H1 (cell line): ENCODE data around the gene C3orf80.

ENCODE experiments used
- CEBPB ChIP-seq: IDR thresholded peaks from 2 replicates; pipeline ENCODE4 v1.6.1; 2012; ENCODE audit warnings: low read depth, low read length
- E2F6 ChIP-seq: IDR thresholded peaks from 2 replicates; pipeline ENCODE4 v1.6.1; 2012; ENCODE audit warnings: inconsistent platforms
- JUN ChIP-seq: IDR thresholded peaks from 2 replicates; pipeline ENCODE4 v1.6.1; 2011; ENCODE audit warnings: low read depth, mild to moderate bottlenecking, improper control_type of control experiment, low read length
- POLR2A ChIP-seq, 2 experiments: IDR thresholded peaks; 1 replicate in 1 of 2; 2 replicates in 1 of 2; pipeline ENCODE4 v1.6.1; 2011; ENCODE audit warnings: low read depth in 2 of 2, low read length in 2 of 2, mild to moderate bottlenecking in 2 of 2; ENCODE audit errors: control extremely low read depth in 1 of 2
- TAF1 ChIP-seq: IDR thresholded peaks from 2 replicates; pipeline ENCODE4 v1.6.1; 2011; ENCODE audit warnings: mild to moderate bottlenecking, low read depth, low read length
- TF ChIP-seq, protein P1 (sequence below), 3 experiments: IDR thresholded peaks; 1 replicate in 2 of 3; 2 replicates in 1 of 3; pipeline versions ENCODE4 v1.5.1 to v1.6.1; 2011; ENCODE audit warnings: low read length in 3 of 3, mild to moderate bottlenecking in 3 of 3, inconsistent platforms in 2 of 3, low read depth in 1 of 3, moderate library complexity in 1 of 3; ENCODE audit not compliant: insufficient read depth in 1 of 3; ENCODE audit errors: control extremely low read depth in 1 of 3

- TF ChIP-seq TAF1 (no peak), JUN (no peak), E2F6 (no peak), CEBPB (no peak), POLR2A (IDR thresholded peaks at IDR 0.05; ENCODE audit: control extremely low read depth in 1 of 2, low read depth in 2 of 2, low read length in 2 of 2) (no peak)
- TF ChIP-seq, protein P1, sequence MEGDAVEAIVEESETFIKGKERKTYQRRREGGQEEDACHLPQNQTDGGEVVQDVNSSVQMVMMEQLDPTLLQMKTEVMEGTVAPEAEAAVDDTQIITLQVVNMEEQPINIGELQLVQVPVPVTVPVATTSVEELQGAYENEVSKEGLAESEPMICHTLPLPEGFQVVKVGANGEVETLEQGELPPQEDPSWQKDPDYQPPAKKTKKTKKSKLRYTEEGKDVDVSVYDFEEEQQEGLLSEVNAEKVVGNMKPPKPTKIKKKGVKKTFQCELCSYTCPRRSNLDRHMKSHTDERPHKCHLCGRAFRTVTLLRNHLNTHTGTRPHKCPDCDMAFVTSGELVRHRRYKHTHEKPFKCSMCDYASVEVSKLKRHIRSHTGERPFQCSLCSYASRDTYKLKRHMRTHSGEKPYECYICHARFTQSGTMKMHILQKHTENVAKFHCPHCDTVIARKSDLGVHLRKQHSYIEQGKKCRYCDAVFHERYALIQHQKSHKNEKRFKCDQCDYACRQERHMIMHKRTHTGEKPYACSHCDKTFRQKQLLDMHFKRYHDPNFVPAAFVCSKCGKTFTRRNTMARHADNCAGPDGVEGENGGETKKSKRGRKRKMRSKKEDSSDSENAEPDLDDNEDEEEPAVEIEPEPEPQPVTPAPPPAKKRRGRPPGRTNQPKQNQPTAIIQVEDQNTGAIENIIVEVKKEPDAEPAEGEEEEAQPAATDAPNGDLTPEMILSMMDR (IDR thresholded peaks at IDR 0.05; ENCODE audit: control extremely low read depth in 1 of 3, insufficient read depth in 1 of 3, low read depth in 1 of 3, low read length in 3 of 3): no peak
Measured at GRCh38 chr3:160213191-160213590, 12.0 kb upstream of the C3orf80 start.
